Right lobe of liver (tissue), 6 donors: ENCODE results near the gene SERPINB12. TPM values are rescaled to one million over a fixed set of nuclear protein-coding genes. Genes with fewer than 3 reads are reported as not detected.

Experiments used
- ATAC-seq, 4 donors: fragments of 200-7000 bp; cut with Tn5 transposase; one replicate each; pipeline ENCODE4 v1.9.1; 2020; ENCODE audit warnings: mild to moderate bottlenecking in 4 of 4, moderate library complexity in 4 of 4
- DNase-seq, 3 donors: peaks; one replicate each; pipeline ENCODE4 v3.0.0-alpha.2; 2020
- H3K27ac ChIP-seq, 3 donors: fragments of 200-600 bp; one replicate each; pipeline ENCODE4 v1.8.0; 2022
- H3K27me3 ChIP-seq, 2 donors: fragments of 200-600 bp; one replicate each; pipeline ENCODE4 v1.8.0; 2022
- H3K36me3 ChIP-seq, 4 donors: fragments of 200-600 bp; sonication (generic) in 1 of 4; one replicate each; pipeline versions ENCODE4 v1.5.1 to v1.8.0; 2017 to 2022; ENCODE audit warnings: control low read depth in 1 of 4
- H3K4me1 ChIP-seq, 4 donors: fragments of 200-600 bp; sonication (generic) in 1 of 4; one replicate each; pipeline versions ENCODE4 v1.5.1 to v1.8.0; 2017 to 2022; ENCODE audit warnings: control low read depth in 1 of 4
- H3K4me3 ChIP-seq, 3 donors: fragments of 200-600 bp; one replicate each; pipeline ENCODE4 v1.8.0; 2022
- H3K9me3 ChIP-seq, 4 donors: fragments of 200-600 bp; sonication (generic) in 1 of 4; one replicate each; pipeline versions ENCODE4 v1.5.1 to v1.8.0; 2017 to 2022; ENCODE audit warnings: control low read depth in 1 of 4
- POLR2A ChIP-seq: fragments of 450-650 bp; IDR thresholded peaks from one replicate; pipeline ENCODE4 v1.6.1; 2017; ENCODE audit warnings: antibody characterized with exemption, mild to moderate bottlenecking
- WGBS: methylation state at CpG from one replicate; pipeline ENCODE4 v1.1.6; 2018; ENCODE audit warnings: low coverage, low lambda C conversion rate; ENCODE audit not compliant: insufficient coverage; ENCODE audit errors: missing lambda C conversion rate; 5-methylcytosine and 5-hydroxymethylcytosine counted together
- intact Hi-C, 2 donors: fragments of 100-400 bp; cut with DNase I; formaldehyde crosslinking; loops; one replicate each; pipeline versions ENCODE4 v1.11.2 to v1.14.1; 2022
- total RNA-seq, 6 experiments: library from RNA; depleted of rRNA in 2 of 6; stranded (reverse); fragments of >200 nt in 2 of 6; fragmentation: NEBNext Ultra II Directional in 3 of 6; extraction: Animal tissue kit (Norgen Biotek cat#: 25700) in 3 of 6; gene quantifications; one replicate each; pipeline versions ENCODE4 v1.1.0 to v1.2.4, GENCODE V29; 2016 to 2023
- TF ChIP-seq, protein P1 (sequence below), 4 donors: fragments of 200-600 bp in 3 of 4; fragments of 450-650 bp in 1 of 4; IDR thresholded peaks; one replicate each; pipeline versions ENCODE4 v1.5.1 to v1.8.0; 2016 to 2022; ENCODE audit warnings: antibody characterized with exemption in 4 of 4, mild to moderate bottlenecking in 2 of 4
- donor health status: DM: no; HTN: yes; CAD: no.
- donor health status: DM: no; HTN: no; CAD: no.
- donor health status: DM: no; HTN: no; CAD: no.
- donor health status: DM: no; HTN: yes; CAD: no.
- donor health status: DM: no; HTN: yes; CAD: no.

SERPINB12 gene
- total RNA-seq, 6 experiments from 2014 or later: not detected

DNA sequence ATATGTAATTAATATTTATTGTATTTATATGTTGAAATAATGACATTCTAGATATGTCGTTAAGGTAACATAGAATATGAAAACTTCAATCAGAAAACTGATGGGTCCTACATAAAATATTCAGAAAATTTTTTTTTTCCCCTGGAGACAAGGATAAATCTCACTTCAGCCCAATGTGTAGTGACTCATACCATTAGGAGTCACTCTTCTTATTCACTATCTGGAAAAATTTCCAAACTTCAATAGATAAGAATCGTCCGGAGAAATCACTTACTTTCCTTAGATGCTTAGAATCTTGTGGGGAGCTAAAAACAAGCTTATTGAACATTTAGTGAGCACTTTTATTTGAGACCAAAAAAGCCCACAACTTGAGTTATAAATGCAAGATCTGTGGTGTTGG is 49.6 kb downstream of the SERPINB12 start:
- H3K27ac ChIP-seq: no peak overlapping the region
- no peak for ATAC-seq
- intact Hi-C loops: no loop called here
- no peak for DNase-seq
- H3K4me3 ChIP-seq: no peak overlapping the region
- WGBS: 57% methylated on average over 3 of the region's 3 CpGs
- H3K36me3 ChIP-seq: no peaks in the 10 kb centered on the region
- no peaks in the 10 kb centered on the region for H3K9me3 ChIP-seq
- H3K4me1 ChIP-seq: no peaks in the 10 kb centered on the region
- TF ChIP-seq, protein P1, sequence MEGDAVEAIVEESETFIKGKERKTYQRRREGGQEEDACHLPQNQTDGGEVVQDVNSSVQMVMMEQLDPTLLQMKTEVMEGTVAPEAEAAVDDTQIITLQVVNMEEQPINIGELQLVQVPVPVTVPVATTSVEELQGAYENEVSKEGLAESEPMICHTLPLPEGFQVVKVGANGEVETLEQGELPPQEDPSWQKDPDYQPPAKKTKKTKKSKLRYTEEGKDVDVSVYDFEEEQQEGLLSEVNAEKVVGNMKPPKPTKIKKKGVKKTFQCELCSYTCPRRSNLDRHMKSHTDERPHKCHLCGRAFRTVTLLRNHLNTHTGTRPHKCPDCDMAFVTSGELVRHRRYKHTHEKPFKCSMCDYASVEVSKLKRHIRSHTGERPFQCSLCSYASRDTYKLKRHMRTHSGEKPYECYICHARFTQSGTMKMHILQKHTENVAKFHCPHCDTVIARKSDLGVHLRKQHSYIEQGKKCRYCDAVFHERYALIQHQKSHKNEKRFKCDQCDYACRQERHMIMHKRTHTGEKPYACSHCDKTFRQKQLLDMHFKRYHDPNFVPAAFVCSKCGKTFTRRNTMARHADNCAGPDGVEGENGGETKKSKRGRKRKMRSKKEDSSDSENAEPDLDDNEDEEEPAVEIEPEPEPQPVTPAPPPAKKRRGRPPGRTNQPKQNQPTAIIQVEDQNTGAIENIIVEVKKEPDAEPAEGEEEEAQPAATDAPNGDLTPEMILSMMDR (IDR thresholded peaks at IDR 0.05): no peak
- no peak for TF ChIP-seq POLR2A
- no peaks in the 10 kb centered on the region for H3K27me3 ChIP-seq

DNA sequence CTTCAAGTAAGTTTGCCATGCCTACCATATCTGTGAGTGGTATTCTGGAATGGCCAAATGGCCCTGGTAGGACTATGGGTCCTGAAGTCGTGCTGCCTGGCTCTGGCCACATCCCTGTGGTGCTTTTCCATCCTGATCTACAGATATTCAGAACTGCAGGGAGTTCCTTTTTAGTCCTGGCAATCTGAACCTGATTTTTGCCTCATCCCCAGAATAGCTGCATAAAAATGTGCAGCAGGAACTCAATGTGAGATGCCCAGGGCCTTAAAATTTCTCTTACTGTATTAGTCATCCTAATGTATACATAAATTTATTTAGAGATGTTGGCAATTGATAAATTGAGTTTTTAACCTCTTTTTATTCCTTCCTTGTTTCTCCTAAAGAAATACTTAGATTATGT is 50.3 kb downstream of the SERPINB12 start:
- Histone ChIP-seq H3K4me3 (no peak overlapping the region), H3K4me1 (no peaks in the 10 kb centered on the region), H3K36me3 (no peaks in the 10 kb centered on the region), H3K9me3 (no peaks in the 10 kb centered on the region), H3K27ac (no peak overlapping the region), H3K27me3 (no peaks in the 10 kb centered on the region)
- ATAC-seq (no peak), DNase-seq (no peak)
- TF ChIP-seq, protein P1 (IDR thresholded peaks at IDR 0.05): no peak
- TF ChIP-seq POLR2A: no peak
- intact Hi-C loops: no loop called here
- WGBS: 60% methylated on average over 1 of the region's 1 CpG

DNA sequence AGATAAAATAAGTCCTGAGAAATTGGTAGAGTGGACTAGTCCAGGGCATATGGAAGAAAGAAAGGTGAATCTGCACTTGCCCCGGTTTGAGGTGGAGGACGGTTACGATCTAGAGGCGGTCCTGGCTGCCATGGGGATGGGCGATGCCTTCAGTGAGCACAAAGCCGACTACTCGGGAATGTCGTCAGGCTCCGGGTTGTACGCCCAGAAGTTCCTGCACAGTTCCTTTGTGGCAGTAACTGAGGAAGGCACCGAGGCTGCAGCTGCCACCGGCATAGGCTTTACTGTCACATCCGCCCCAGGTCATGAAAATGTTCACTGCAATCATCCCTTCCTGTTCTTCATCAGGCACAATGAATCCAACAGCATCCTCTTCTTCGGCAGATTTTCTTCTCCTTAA is 54.8 kb downstream of the SERPINB12 start:
- DNase-seq: no peak
- 75% methylated on average over 6 of the region's 14 CpGs for WGBS
- Histone ChIP-seq H3K4me1 (no peaks in the 10 kb centered on the region), H3K9me3 (no peaks in the 10 kb centered on the region), H3K27ac (no peak overlapping the region), H3K27me3 (no peaks in the 10 kb centered on the region), H3K36me3 (no peaks in the 10 kb centered on the region), H3K4me3 (no peak overlapping the region)
- no peak for ATAC-seq
- intact Hi-C loops: no loop called here
- TF ChIP-seq POLR2A: no peak
- TF ChIP-seq, protein P1 (IDR thresholded peaks at IDR 0.05): no peak

DNA sequence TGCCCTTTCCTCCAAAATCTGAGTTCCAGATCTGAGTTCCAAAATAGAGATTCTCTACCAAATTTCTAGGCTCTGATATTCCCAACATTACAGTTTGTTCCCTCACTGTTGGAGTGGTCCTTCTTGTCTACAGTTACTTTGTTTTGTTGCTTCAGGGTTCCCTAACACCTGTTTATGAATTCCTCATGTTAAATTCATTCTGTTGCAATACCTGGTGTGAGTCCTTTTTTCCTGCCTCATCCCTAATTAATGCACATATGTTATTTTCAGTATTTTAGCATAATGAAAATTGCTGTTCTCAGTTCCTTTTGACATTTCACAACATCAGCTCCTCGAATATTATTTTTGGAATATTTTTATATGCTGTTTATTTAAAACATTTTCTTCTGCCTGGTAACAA is 61.2 kb downstream of the SERPINB12 start:
- intact Hi-C loops: no loop called here

More for the DNA sequence above, 61.2 kb downstream of the SERPINB12 start:
- no peaks in the 10 kb centered on the region for H3K4me1 ChIP-seq
- TF ChIP-seq POLR2A: no peak
- TF ChIP-seq, protein P1 (IDR thresholded peaks at IDR 0.05): no peak
- no peaks in the 10 kb centered on the region for H3K9me3 ChIP-seq
- no peaks in the 10 kb centered on the region for H3K36me3 ChIP-seq
- 35% methylated on average over 1 of the region's 1 CpG for WGBS
- no peak for DNase-seq
- H3K27me3 ChIP-seq: no peaks in the 10 kb centered on the region
- H3K27ac ChIP-seq: no peak overlapping the region
- ATAC-seq: no peak
- no peak overlapping the region for H3K4me3 ChIP-seq
